GM18520 (cell line): ENCODE data around the gene HNRNPH1.

Experiments
- ATAC-seq: cut with Tn5 transposase; IDR thresholded peaks from one replicate; pipeline ENCODE4 v1.9.1; 2021; ENCODE audit not compliant: unreplicated experiment

The HNRNPH1 gene

GRCh38 chr5:179606071-179606909 lies 17.2 kb downstream of the HNRNPH1 start:
- ATAC-seq: no peak

GRCh38 chr5:179605026-179605833 lies 18.2 kb downstream of the HNRNPH1 start:
- ATAC-seq: no peak

- ATAC-seq: no peak
These were observed 20.2 kb downstream of the HNRNPH1 start for GRCh38 chr5:179603308-179603707.

- ATAC-seq: no peak
These were observed 21.4 kb downstream of the HNRNPH1 start for GRCh38 chr5:179601871-179602625.

- ATAC-seq: no peak
These were observed 23.5 kb downstream of the HNRNPH1 start for GRCh38 chr5:179599973-179600372.

GRCh38 chr5:179599566-179599965 lies 23.9 kb downstream of the HNRNPH1 start:
- no peak for ATAC-seq

GRCh38 chr5:179599100-179599499 lies 24.4 kb downstream of the HNRNPH1 start:
- ATAC-seq: no peak

- ATAC-seq: no peak
These were observed 27.1 kb downstream of the HNRNPH1 start for GRCh38 chr5:179596421-179596820.

- ATAC-seq: no peak
These were observed 27.6 kb downstream of the HNRNPH1 start for GRCh38 chr5:179595916-179596315.

- no peak for ATAC-seq
These were observed 35.3 kb downstream of the HNRNPH1 start for GRCh38 chr5:179588166-179588565.

- ATAC-seq: no peak
These were observed 37.5 kb downstream of the HNRNPH1 start for GRCh38 chr5:179585941-179586401.

- no peak for ATAC-seq
These were observed 46.0 kb downstream of the HNRNPH1 start for GRCh38 chr5:179577286-179577960.

GRCh38 chr5:179572386-179572785 lies 51.1 kb downstream of the HNRNPH1 start:
- no peak for ATAC-seq

GRCh38 chr5:179568721-179569120 lies 54.8 kb downstream of the HNRNPH1 start:
- no peak for ATAC-seq

- ATAC-seq: no peak
These were observed 58.9 kb downstream of the HNRNPH1 start for GRCh38 chr5:179564526-179564925.
